HG03342 (cell line): ENCODE results near the gene ST6GALNAC6.
"Not testable (repeated sequence)": the region's sequence is repeated elsewhere in the genome, so short reads cannot be mapped to it uniquely, and the experiment has no call there.

Source experiments
- ATAC-seq: cut with Tn5 transposase; IDR thresholded peaks from one replicate; pipeline ENCODE4 v1.9.1; 2021; ENCODE audit warnings: mild to moderate bottlenecking, moderate library complexity; ENCODE audit not compliant: unreplicated experiment

ST6GALNAC6 gene

GRCh38 chr9:127858041-127858512 is 41.3 kb downstream of the ST6GALNAC6 start:
- no peak for ATAC-seq

- ATAC-seq, result no peak
Observed at GRCh38 chr9:127857278-127857677, 42.1 kb downstream of the ST6GALNAC6 start.

- ATAC-seq, result no peak
Observed at GRCh38 chr9:127856729-127857116, 42.7 kb downstream of the ST6GALNAC6 start.

- ATAC-seq, result no peak
Observed at GRCh38 chr9:127856094-127856728, 43.2 kb downstream of the ST6GALNAC6 start.

DNA sequence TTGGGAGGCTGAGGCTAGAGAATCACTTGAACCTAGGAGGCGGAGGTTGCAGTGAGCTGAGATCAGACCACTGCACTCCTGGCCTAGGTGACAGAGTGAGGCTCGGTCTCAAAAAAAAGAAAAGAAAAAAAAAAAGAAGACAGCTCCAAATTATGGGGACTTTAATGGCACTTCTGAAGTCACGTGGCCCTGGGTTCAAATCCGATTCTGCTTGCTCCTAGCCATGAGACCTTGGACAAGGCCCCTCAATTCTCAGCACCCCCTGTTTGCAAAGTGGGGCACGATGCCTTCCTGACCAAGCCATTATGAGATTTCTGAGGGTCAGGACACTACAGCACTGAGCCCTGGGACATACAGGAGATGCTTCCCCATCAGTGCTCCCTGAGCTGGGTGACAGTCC is 43.9 kb downstream of the ST6GALNAC6 start:
- ATAC-seq, result no peak

GRCh38 chr9:127854960-127855359 is 44.4 kb downstream of the ST6GALNAC6 start:
- no peak for ATAC-seq

- ATAC-seq, result no peak
Observed at GRCh38 chr9:127854184-127854806, 45.1 kb downstream of the ST6GALNAC6 start, which contains the start of gene ENG. Gene ENG, minus strand, starts transcription at chr9:127854658. Its CDS starts 303 bp downstream, at chr9:127854355.

GRCh38 chr9:127853312-127854183 is 45.9 kb downstream of the ST6GALNAC6 start:
- ATAC-seq, result no peak

GRCh38 chr9:127852829-127853228 is 46.6 kb downstream of the ST6GALNAC6 start:
- no peak for ATAC-seq

DNA sequence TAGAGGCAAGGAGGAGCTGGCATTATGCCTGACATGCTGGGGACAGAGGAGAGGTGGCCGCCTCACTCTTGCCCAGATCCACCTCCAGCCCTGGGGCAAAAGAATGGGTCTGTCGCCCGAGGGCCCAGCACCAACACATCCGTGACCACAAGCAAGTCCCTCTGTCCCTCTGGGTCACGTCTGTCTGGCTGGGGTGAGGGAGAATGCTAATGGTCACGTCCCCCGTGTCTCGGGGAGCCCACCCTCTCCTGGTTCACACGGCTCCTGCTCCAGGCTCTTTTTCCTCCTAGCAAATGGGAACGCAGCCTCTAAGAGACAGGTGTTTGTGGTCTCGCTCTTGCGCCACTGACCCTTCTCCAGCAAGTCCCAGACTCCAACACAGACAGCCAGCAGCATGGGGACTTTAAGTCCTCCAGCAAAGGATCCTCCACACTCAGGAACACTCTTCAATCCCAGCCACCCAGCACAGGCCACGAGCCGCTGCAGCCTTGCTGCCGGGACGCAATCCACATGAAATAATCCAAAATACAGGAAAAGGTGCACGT is 49.0 kb downstream of the ST6GALNAC6 start:
- no peak for ATAC-seq

- ATAC-seq, result no peak
Observed at GRCh38 chr9:127848756-127849504, 50.5 kb downstream of the ST6GALNAC6 start.

- no peak for ATAC-seq
Observed at GRCh38 chr9:127847833-127848755, 51.3 kb downstream of the ST6GALNAC6 start.

GRCh38 chr9:127847178-127847510 is 52.3 kb downstream of the ST6GALNAC6 start:
- ATAC-seq, result no peak

DNA sequence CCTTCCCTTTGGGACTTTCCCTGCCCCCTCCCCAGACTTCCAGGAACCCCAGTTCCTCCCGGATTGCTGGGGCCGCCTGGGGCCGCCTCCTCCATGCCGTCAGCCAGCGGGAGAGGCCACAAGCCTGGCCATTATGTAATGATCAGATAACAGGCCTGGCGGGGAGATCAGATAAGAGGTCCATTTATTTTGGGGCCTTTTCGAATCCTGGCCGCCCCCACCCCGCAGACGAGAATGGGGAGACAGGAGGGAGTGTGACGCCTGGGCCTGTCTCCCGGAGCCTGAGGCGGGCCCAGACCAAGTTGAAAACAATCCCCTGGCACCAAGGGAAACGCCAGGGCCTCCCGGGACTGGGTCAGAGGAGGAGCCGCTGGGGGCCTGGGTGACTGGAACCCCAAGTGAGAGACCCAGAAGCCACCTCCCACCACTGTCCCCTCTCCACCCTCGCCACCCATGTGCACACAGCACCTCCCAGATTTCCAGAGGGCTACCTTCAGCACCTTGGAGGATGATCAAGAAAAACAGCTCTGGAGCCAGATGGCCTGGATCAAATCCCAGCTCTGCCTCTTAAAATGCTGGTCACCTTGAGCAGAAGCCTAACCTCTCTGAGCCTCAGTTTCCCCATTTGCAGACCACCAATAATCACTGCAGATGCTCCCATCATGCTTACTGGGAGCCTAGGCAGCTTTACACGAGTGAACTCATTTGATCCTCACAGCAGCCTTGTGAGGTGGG is 52.8 kb downstream of the ST6GALNAC6 start:
- no peak for ATAC-seq

- not testable (repeated sequence) for ATAC-seq
Observed at GRCh38 chr9:127845619-127846018, 53.8 kb downstream of the ST6GALNAC6 start.

DNA sequence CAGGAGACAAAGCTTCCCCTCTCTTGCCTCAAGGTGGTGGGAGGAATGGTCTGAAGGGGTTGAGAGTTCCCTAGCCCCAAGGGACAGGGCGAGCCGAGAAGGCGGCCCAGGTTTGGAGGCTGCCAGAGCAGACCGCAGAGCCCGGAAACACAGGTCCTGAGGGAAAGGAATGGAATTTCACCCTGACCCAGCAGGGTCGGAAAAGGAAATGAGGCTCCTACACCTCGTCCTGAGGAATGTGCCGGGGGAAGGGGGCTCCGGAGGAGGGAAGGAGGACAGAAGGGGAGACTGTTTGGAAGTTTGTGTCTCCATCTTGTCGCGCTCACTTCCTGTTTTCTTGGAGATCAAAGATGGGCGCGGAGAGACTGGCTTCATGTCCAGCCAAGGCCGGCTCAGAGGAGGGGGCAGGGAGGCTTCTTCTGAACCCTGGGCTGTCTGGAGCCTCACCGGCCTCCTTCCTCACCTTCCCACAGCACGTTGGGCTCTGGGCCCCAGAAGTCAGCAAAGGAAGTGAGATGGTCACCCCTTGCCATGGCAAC is 54.5 kb downstream of the ST6GALNAC6 start:
- ATAC-seq, result no peak

DNA sequence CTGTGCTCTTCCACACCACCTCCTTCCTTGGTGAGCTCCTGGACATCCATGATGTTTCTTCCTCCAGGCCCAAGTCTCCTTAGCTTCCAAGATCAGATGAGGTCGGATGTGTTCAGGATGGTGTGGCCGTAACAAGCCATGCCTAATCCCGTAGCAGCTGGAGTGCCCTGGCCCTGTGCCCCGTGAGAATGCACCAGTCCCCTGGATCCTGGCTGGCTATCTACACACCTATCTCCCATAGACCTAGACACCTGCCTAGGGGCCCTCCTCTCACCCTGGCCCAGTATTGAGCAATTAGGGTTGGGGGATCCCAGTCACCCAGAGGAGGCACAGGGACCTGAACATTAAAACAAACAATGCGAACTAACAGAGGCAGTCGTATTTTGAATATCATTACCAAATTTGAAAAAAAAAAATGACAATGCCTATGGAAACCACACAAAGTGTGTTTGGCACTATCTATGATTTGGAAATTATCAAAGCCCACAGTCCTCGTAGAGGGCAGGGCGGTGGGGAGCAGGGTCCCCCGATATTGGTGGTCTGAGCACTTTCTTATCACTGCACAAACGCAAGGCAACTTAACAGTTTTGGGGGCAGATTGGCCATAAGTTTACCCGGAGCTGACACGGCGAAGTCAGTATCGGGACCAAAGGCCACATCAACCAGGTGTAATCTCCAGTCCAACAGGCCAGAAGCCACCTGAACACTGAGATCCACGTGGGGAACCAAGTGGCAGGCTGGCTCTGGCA is 58.1 kb downstream of the ST6GALNAC6 start:
- ATAC-seq, result no peak
